Tibial nerve (tissue), 4 donors: ENCODE results near the gene ZMYM4.

Experiments
- CTCF ChIP-seq, 5 experiments: fragments of 200-600 bp in 3 of 5; fragments of 450-650 bp in 2 of 5; sonication (generic) in 3 of 5; IDR thresholded peaks; one replicate each; pipeline ENCODE4 v1.5.1; 2016 to 2019; ENCODE audit warnings: antibody characterized with exemption in 5 of 5, mild to moderate bottlenecking in 3 of 5, moderate library complexity in 2 of 5
- EP300 ChIP-seq, 2 donors: sonication (generic); formaldehyde crosslinking; IDR thresholded peaks; one replicate each; pipeline ENCODE4 v1.6.1; 2017; ENCODE audit warnings: antibody characterized with exemption in 2 of 2, mild to moderate bottlenecking in 1 of 2
- POLR2A ChIP-seq, 2 donors: fragments of 450-650 bp; IDR thresholded peaks; one replicate each; pipeline ENCODE4 v1.6.1; 2017; ENCODE audit warnings: antibody characterized with exemption in 2 of 2, mild to moderate bottlenecking in 2 of 2, moderate library complexity in 2 of 2

GRCh38 chr1:35359995-35360394, 91.5 kb downstream of the ZMYM4 start:
- TF ChIP-seq CTCF (IDR thresholded peaks at IDR 0.05) (no peak), POLR2A (IDR thresholded peaks at IDR 0.05) (no peak), EP300 (IDR thresholded peaks at IDR 0.05) (no peak)
